Germinal center (tissue), 1 donor: ENCODE measurements around the gene PFDN1.

ENCODE experiments used
- DNase-seq: peaks from one replicate; pipeline ENCODE4 v3.0.0; 2012; ENCODE audit warnings: mixed read lengths, low spot score

The PFDN1 gene

GRCh38 chr5:140239461-140239860 is 63.4 kb downstream of the PFDN1 start:
- DNase-seq: no peak

- no peak for DNase-seq
Observed at GRCh38 chr5:140238756-140239155, 64.1 kb downstream of the PFDN1 start.

GRCh38 chr5:140236891-140237598 is 65.9 kb downstream of the PFDN1 start:
- DNase-seq: no peak

- no peak for DNase-seq
Observed at GRCh38 chr5:140235791-140236551, 66.9 kb downstream of the PFDN1 start.

GRCh38 chr5:140234377-140234989 is 68.4 kb downstream of the PFDN1 start:
- no peak for DNase-seq

GRCh38 chr5:140232731-140233130 is 70.2 kb downstream of the PFDN1 start:
- no peak for DNase-seq

- no peak for DNase-seq
Observed at GRCh38 chr5:140230373-140230772, 72.5 kb downstream of the PFDN1 start.

- DNase-seq: no peak
Observed at GRCh38 chr5:140228364-140228837, 74.5 kb downstream of the PFDN1 start.

- no peak for DNase-seq
Observed at GRCh38 chr5:140227046-140227445, 75.9 kb downstream of the PFDN1 start.

GRCh38 chr5:140225396-140225795 is 77.5 kb downstream of the PFDN1 start:
- no peak for DNase-seq

- no peak for DNase-seq
Observed at GRCh38 chr5:140224658-140225057, 78.2 kb downstream of the PFDN1 start.

GRCh38 chr5:140223567-140223966 is 79.3 kb downstream of the PFDN1 start:
- DNase-seq: no peak

GRCh38 chr5:140222416-140222815 is 80.5 kb downstream of the PFDN1 start:
- no peak for DNase-seq

- DNase-seq: no peak
Observed at GRCh38 chr5:140221697-140222223, 81.1 kb downstream of the PFDN1 start.

GRCh38 chr5:140220698-140221064 is 82.2 kb downstream of the PFDN1 start:
- DNase-seq: no peak

GRCh38 chr5:140220032-140220697 is 82.7 kb downstream of the PFDN1 start:
- DNase-seq: no peak

- no peak for DNase-seq
Observed at GRCh38 chr5:140219068-140219991, 83.6 kb downstream of the PFDN1 start.

GRCh38 chr5:140217299-140218026 is 85.4 kb downstream of the PFDN1 start:
- DNase-seq: no peak

- no peak for DNase-seq
Observed at GRCh38 chr5:140216478-140217074, 86.3 kb downstream of the PFDN1 start.

- no peak for DNase-seq
Observed at GRCh38 chr5:140215276-140215675, 87.6 kb downstream of the PFDN1 start.
